Measurements from ENCODE around the gene VSIG10L2.

DNA sequence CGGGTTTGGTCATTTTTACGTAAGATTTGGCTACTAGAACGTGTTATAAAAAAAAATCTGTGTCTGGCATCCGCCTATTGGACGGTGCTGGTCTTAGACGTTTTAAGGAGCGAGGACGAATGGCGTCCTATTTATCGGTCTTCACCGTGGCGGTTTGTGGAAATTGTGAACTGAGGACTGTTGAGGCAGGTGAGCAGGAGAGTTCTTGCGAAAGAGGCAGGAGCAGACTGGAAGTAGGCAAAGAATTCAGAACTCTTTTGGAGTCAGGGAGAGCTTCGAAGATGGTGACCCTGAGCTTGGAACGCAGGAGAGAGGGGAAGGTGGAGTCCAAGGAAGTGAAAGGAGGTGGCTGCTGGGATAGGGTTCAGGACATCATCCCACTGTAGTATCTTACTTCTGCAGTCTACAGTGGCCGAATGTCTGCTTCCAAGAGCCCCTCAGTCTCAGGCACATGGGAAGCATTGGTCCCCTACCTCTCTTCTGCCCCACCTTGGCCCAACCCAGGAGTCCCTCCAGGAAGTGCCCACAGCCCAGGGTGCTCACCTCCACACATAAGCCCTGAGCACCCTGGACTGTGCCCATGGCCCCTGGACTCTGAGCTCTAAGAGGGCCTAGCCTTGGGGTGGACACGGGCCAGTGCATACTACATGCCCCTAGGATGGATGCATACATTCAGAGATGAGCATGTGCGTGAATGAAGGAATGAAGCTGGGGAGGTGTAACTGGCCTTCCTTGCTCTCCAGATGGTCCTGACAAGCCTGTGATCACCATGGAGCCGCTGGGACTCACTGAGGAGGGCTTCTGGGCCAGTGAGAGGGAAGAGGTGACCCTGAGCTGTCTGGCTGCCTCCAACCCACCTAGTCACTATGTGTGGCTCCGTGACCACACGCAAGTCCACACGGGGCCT lies 3.7 kb downstream of the VSIG10L2 start:
- TF ChIP-seq, protein P1, sequence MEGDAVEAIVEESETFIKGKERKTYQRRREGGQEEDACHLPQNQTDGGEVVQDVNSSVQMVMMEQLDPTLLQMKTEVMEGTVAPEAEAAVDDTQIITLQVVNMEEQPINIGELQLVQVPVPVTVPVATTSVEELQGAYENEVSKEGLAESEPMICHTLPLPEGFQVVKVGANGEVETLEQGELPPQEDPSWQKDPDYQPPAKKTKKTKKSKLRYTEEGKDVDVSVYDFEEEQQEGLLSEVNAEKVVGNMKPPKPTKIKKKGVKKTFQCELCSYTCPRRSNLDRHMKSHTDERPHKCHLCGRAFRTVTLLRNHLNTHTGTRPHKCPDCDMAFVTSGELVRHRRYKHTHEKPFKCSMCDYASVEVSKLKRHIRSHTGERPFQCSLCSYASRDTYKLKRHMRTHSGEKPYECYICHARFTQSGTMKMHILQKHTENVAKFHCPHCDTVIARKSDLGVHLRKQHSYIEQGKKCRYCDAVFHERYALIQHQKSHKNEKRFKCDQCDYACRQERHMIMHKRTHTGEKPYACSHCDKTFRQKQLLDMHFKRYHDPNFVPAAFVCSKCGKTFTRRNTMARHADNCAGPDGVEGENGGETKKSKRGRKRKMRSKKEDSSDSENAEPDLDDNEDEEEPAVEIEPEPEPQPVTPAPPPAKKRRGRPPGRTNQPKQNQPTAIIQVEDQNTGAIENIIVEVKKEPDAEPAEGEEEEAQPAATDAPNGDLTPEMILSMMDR (conservative IDR thresholded peaks at IDR 0.05), result no peak
- no peak for TF ChIP-seq ZFX (IDR thresholded peaks at IDR 0.05)
